ENCODE measurements around the gene EFCAB14. TPM values are rescaled to one million over a fixed set of nuclear protein-coding genes. Genes with fewer than 3 reads are reported as not detected.
A peak's percentile ranks its signal among the peaks of the same experiment; 100 is the strongest.
"Not testable (repeated sequence)": the region's sequence is repeated elsewhere in the genome, so short reads cannot be mapped to it uniquely, and the experiment has no call there.

The EFCAB14 gene
- total and polyA plus RNA-seq, 3 experiments from 2014 or later = 41.2 to 135 (median 43.5) TPM

GRCh38 chr1:46720319-46720718 lies 1.4 kb upstream of the EFCAB14 start:
- CTCF ChIA-PET = interaction anchor here (1.5 kb wide), 1 partner anchor 112 kb away, joined by 3 read pairs; no protein-coding TSS in a partner anchor
- H3K27me3 Mint-ChIP-seq; H3K9me3 Mint-ChIP-seq; H3K27me3 ChIP-seq (ENCODE audit: insufficient read depth, low read length, poor library complexity, severe bottlenecking); DNase-seq; H3K4me3 ChIP-seq (ENCODE audit: low read length); H3K36me3 ChIP-seq (ENCODE audit: insufficient read depth, low read length); H3K9me3 ChIP-seq (ENCODE audit: low read length); H3K27ac ChIP-seq (ENCODE audit: low read depth, low read length): not testable (repeated sequence)
- POLR2A ChIA-PET = interaction anchor here (0.7 kb wide), 1 partner anchor 44 kb away, joined by 9 read pairs; no protein-coding TSS in a partner anchor
- peak overlapping the region in 1 of 7 donors; percentile 14 for H3K4me3 Mint-ChIP-seq
- H3K4me1 Mint-ChIP-seq = peaks cover 36 to 41% (median 40%) of the 10 kb centered on the region in 3 donors
- H3K36me3 Mint-ChIP-seq = peaks cover 0 to 28% (median 6%) of the 10 kb centered on the region in 3 donors
- H3K27ac Mint-ChIP-seq = peak overlapping the region in 3 of 8 donors; percentile 13 to 90 (median 54)
- peaks cover 32% of the 10 kb centered on the region for H3K4me1 ChIP-seq (ENCODE audit: insufficient read depth, low read length)

- Mint-ChIP-seq H3K4me1 (peaks cover 42 to 47% (median 43%) of the 10 kb centered on the region in 3 donors), H3K4me3 (peak overlapping the region; percentile 83 to 94 (median 87)), H3K27me3 (peaks cover 0 to 4% of the 10 kb centered on the region in 2 donors), H3K27ac (peak overlapping the region; percentile 81 to 94 (median 90)), H3K9me3 (no peaks in the 10 kb centered on the region), H3K36me3 (peaks cover 0 to 34% (median 9%) of the 10 kb centered on the region in 3 donors)
- H3K36me3 ChIP-seq (ENCODE audit: insufficient read depth, low read length) = peaks cover 8% of the 10 kb centered on the region
- no peak for DNase-seq
- no peaks in the 10 kb centered on the region for H3K9me3 ChIP-seq (ENCODE audit: low read length)
- peaks cover 36% of the 10 kb centered on the region for H3K4me1 ChIP-seq (ENCODE audit: insufficient read depth, low read length)
- H3K4me3 ChIP-seq (ENCODE audit: low read length) = peak overlapping the region; percentile 30
- H3K27ac ChIP-seq (ENCODE audit: low read depth, low read length) = peak overlapping the region; percentile 52
- CTCF ChIA-PET = interaction anchor here (1.2 to 1.5 kb wide), 2 partner anchors 11 to 111 kb away, joined by 3 read pairs; no protein-coding TSS in a partner anchor
- POLR2A ChIA-PET = no interaction called here
- H3K27me3 ChIP-seq (ENCODE audit: insufficient read depth, low read length, poor library complexity, severe bottlenecking) = no peaks in the 10 kb centered on the region
Observed at GRCh38 chr1:46719689-46720088, 775 bp upstream of the EFCAB14 start.

GRCh38 chr1:46718340-46718726 lies 581 bp downstream of the EFCAB14 start:
- H3K27me3 ChIP-seq (ENCODE audit: insufficient read depth, low read length, poor library complexity, severe bottlenecking) = no peaks in the 10 kb centered on the region
- Mint-ChIP-seq H3K36me3 (peaks cover 0 to 47% (median 9%) of the 10 kb centered on the region in 3 donors), H3K9me3 (no peaks in the 10 kb centered on the region), H3K4me1 (peaks cover 42 to 57% (median 43%) of the 10 kb centered on the region in 3 donors), H3K4me3 (peak overlapping the region; percentile 86 to 93 (median 90)), H3K27ac (peak overlapping the region; percentile 82 to 96 (median 90)), H3K27me3 (peaks cover 0 to 1% of the 10 kb centered on the region in 2 donors)
- ChIA-PET POLR2A (interaction anchor here (1.2 kb wide), 1 partner anchor 40 kb away, joined by 3 read pairs; no protein-coding TSS in a partner anchor), CTCF (no interaction called here)
- DNase-seq = no peak
- peaks cover 36% of the 10 kb centered on the region for H3K4me1 ChIP-seq (ENCODE audit: insufficient read depth, low read length)
- H3K36me3 ChIP-seq (ENCODE audit: insufficient read depth, low read length) = peaks cover 20% of the 10 kb centered on the region
- H3K9me3 ChIP-seq (ENCODE audit: low read length) = no peaks in the 10 kb centered on the region
- peak overlapping the region; percentile 89 for H3K4me3 ChIP-seq (ENCODE audit: low read length)
- peak overlapping the region; percentile 90 for H3K27ac ChIP-seq (ENCODE audit: low read depth, low read length)

GRCh38 chr1:46717654-46718053 lies 1.3 kb downstream of the EFCAB14 start:
- peak overlapping the region; percentile 86 to 93 (median 90) for H3K4me3 Mint-ChIP-seq
- Histone ChIP-seq H3K4me3 (ENCODE audit: low read length) (peak overlapping the region; percentile 89), H3K4me1 (ENCODE audit: insufficient read depth, low read length) (peaks cover 36% of the 10 kb centered on the region), H3K36me3 (ENCODE audit: insufficient read depth, low read length) (peaks cover 20% of the 10 kb centered on the region), H3K27me3 (ENCODE audit: insufficient read depth, low read length, poor library complexity, severe bottlenecking) (no peaks in the 10 kb centered on the region), H3K27ac (ENCODE audit: low read depth, low read length) (peak overlapping the region; percentile 90), H3K9me3 (ENCODE audit: low read length) (no peaks in the 10 kb centered on the region)
- peaks cover 42 to 61% (median 43%) of the 10 kb centered on the region in 3 donors for H3K4me1 Mint-ChIP-seq
- H3K9me3 Mint-ChIP-seq = no peaks in the 10 kb centered on the region
- peaks cover 0 to 1% of the 10 kb centered on the region in 2 donors for H3K27me3 Mint-ChIP-seq
- H3K36me3 Mint-ChIP-seq = peaks cover 0 to 51% (median 9%) of the 10 kb centered on the region in 3 donors
- ChIA-PET CTCF (no interaction called here), POLR2A (interaction anchor here (1.2 kb wide), 1 partner anchor 39 kb away, joined by 3 read pairs; no protein-coding TSS in a partner anchor)
- no peak for DNase-seq
- H3K27ac Mint-ChIP-seq = peak overlapping the region; percentile 82 to 96 (median 90)

- Histone ChIP-seq H3K4me1 (ENCODE audit: insufficient read depth, low read length) (peaks cover 36% of the 10 kb centered on the region), H3K36me3 (ENCODE audit: insufficient read depth, low read length) (peaks cover 35% of the 10 kb centered on the region), H3K27ac (ENCODE audit: low read depth, low read length) (no peak overlapping the region), H3K4me3 (ENCODE audit: low read length) (no peak overlapping the region), H3K9me3 (ENCODE audit: low read length) (no peaks in the 10 kb centered on the region), H3K27me3 (ENCODE audit: insufficient read depth, low read length, poor library complexity, severe bottlenecking) (no peaks in the 10 kb centered on the region)
- Mint-ChIP-seq H3K9me3 (no peaks in the 10 kb centered on the region), H3K4me3 (peak overlapping the region in 1 of 7 donors; percentile 87), H3K36me3 (peaks cover 0 to 72% (median 13%) of the 10 kb centered on the region in 3 donors), H3K27ac (peak overlapping the region in 2 of 8 donors; percentile 38 to 54), H3K27me3 (peaks cover 0 to 1% of the 10 kb centered on the region in 2 donors), H3K4me1 (peaks cover 49 to 83% (median 65%) of the 10 kb centered on the region in 3 donors)
- CTCF ChIA-PET = no interaction called here
- POLR2A ChIA-PET = no interaction called here
- DNase-seq = no peak
Observed at GRCh38 chr1:46714976-46715375, 3.9 kb downstream of the EFCAB14 start.

GRCh38 chr1:46708121-46708520 lies 10.8 kb downstream of the EFCAB14 start:
- Histone ChIP-seq H3K4me3 (ENCODE audit: low read length) (no peak overlapping the region), H3K36me3 (ENCODE audit: insufficient read depth, low read length) (peaks cover 45% of the 10 kb centered on the region), H3K9me3 (ENCODE audit: low read length) (no peaks in the 10 kb centered on the region), H3K4me1 (ENCODE audit: insufficient read depth, low read length) (no peaks in the 10 kb centered on the region), H3K27ac (ENCODE audit: low read depth, low read length) (no peak overlapping the region), H3K27me3 (ENCODE audit: insufficient read depth, low read length, poor library complexity, severe bottlenecking) (no peaks in the 10 kb centered on the region)
- H3K4me1 Mint-ChIP-seq = peaks cover 27 to 74% (median 47%) of the 10 kb centered on the region in 3 donors
- no peaks in the 10 kb centered on the region for H3K9me3 Mint-ChIP-seq
- ChIA-PET CTCF (interaction anchor here (1.2 kb wide), 1 partner anchor 17 kb away, joined by 3 read pairs; no protein-coding TSS in a partner anchor), POLR2A (no interaction called here)
- DNase-seq = no peak
- no peaks in the 10 kb centered on the region for H3K27me3 Mint-ChIP-seq
- H3K27ac Mint-ChIP-seq = peak overlapping the region in 1 of 8 donors; percentile 10
- no peak overlapping the region for H3K4me3 Mint-ChIP-seq
- H3K36me3 Mint-ChIP-seq = peaks cover 8 to 85% (median 16%) of the 10 kb centered on the region in 3 donors

GRCh38 chr1:46705408-46705807 lies 13.5 kb downstream of the EFCAB14 start:
- Histone ChIP-seq H3K4me3 (ENCODE audit: low read length) (no peak overlapping the region), H3K27ac (ENCODE audit: low read depth, low read length) (no peak overlapping the region), H3K36me3 (ENCODE audit: insufficient read depth, low read length) (peaks cover 30% of the 10 kb centered on the region), H3K4me1 (ENCODE audit: insufficient read depth, low read length) (no peaks in the 10 kb centered on the region), H3K9me3 (ENCODE audit: low read length) (no peaks in the 10 kb centered on the region), H3K27me3 (ENCODE audit: insufficient read depth, low read length, poor library complexity, severe bottlenecking) (no peaks in the 10 kb centered on the region)
- Mint-ChIP-seq H3K4me3 (no peak overlapping the region), H3K4me1 (peaks cover 35 to 80% (median 52%) of the 10 kb centered on the region in 3 donors), H3K9me3 (no peaks in the 10 kb centered on the region), H3K27me3 (no peaks in the 10 kb centered on the region), H3K36me3 (peaks cover 8 to 89% (median 11%) of the 10 kb centered on the region in 3 donors), H3K27ac (no peak overlapping the region)
- CTCF ChIA-PET = no interaction called here
- POLR2A ChIA-PET = no interaction called here
- DNase-seq = no peak

GRCh38 chr1:46703927-46704641 lies 14.8 kb downstream of the EFCAB14 start:
- Mint-ChIP-seq H3K9me3 (no peaks in the 10 kb centered on the region), H3K4me3 (no peak overlapping the region), H3K27ac (peak overlapping the region in 3 of 8 donors; percentile 29 to 58 (median 58)), H3K27me3 (no peaks in the 10 kb centered on the region), H3K36me3 (peaks cover 8 to 91% (median 10%) of the 10 kb centered on the region in 3 donors), H3K4me1 (peaks cover 37 to 81% (median 57%) of the 10 kb centered on the region in 3 donors)
- Histone ChIP-seq H3K9me3 (ENCODE audit: low read length) (no peaks in the 10 kb centered on the region), H3K27ac (ENCODE audit: low read depth, low read length) (no peak overlapping the region), H3K4me3 (ENCODE audit: low read length) (no peak overlapping the region), H3K27me3 (ENCODE audit: insufficient read depth, low read length, poor library complexity, severe bottlenecking) (no peaks in the 10 kb centered on the region), H3K4me1 (ENCODE audit: insufficient read depth, low read length) (no peaks in the 10 kb centered on the region), H3K36me3 (ENCODE audit: insufficient read depth, low read length) (peaks cover 37% of the 10 kb centered on the region)
- ChIA-PET CTCF (interaction anchor here (0.7 kb wide), 1 partner anchor 9 kb away, joined by 4 read pairs; no protein-coding TSS in a partner anchor), POLR2A (interaction anchor here (0.7 kb wide), 1 partner anchor 15 kb away, joined by 7 read pairs; no protein-coding TSS in a partner anchor)
- no peak for DNase-seq

All from CD8-positive, alpha-beta memory T cell (primary cell).